OCI-LY3 (cell line): ENCODE results near the gene SLC16A4.
A peak's percentile ranks its signal among the peaks of the same experiment; 100 is the strongest.
"Not testable (repeated sequence)": the region's sequence is repeated elsewhere in the genome, so short reads cannot be mapped to it uniquely, and the experiment has no call there.

Experiments
- H2AFZ ChIP-seq: fragments of 200-600, 300-600 bp; shearing (Covaris generic); 2 replicates; pipeline ENCODE4 v1.6.0; 2014; ENCODE audit warnings: antibody characterized with exemption, low read depth, low read length
- H3K27ac ChIP-seq: fragments of 200-600, 300-600 bp; sonication (generic); 2 replicates; pipeline ENCODE4 v1.5.1; 2014; ENCODE audit warnings: mild to moderate bottlenecking, low read length, moderate library complexity, mixed read lengths
- H3K27me3 ChIP-seq: fragments of 200-600, 300-600 bp; sonication (generic); 2 replicates; pipeline ENCODE4 v1.6.1; 2014; ENCODE audit warnings: low read depth, low read length, mixed read lengths
- H3K36me3 ChIP-seq: fragments of 200-600, 300-600 bp; sonication (generic); replicated peaks from 2 replicates; pipeline ENCODE3; 2014; ENCODE audit warnings: low read depth, low read length, mixed read lengths
- H3K4me1 ChIP-seq: fragments of 300-600, 200-600 bp; sonication (generic); 2 replicates; pipeline ENCODE4 v1.6.1; 2014; ENCODE audit warnings: low read length, mixed read lengths
- H3K4me2 ChIP-seq: fragments of 200-600, 300-600 bp; sonication (generic); 2 replicates; pipeline ENCODE4 v1.6.1; 2014; ENCODE audit warnings: low read length, mixed read lengths
- H3K4me3 ChIP-seq: fragments of 300-600, 200-600 bp; sonication (generic); 2 replicates; pipeline ENCODE4 v1.5.1; 2014; ENCODE audit warnings: antibody characterized with exemption, mild to moderate bottlenecking, low read length, moderate library complexity
- H3K79me2 ChIP-seq: fragments of 300-600, 200-600 bp; shearing (Covaris generic); 2 replicates; pipeline ENCODE4 v1.6.1; 2014; ENCODE audit warnings: mild to moderate bottlenecking, low read length, mixed read lengths
- H3K9ac ChIP-seq: fragments of 300-600, 200-600 bp; shearing (Covaris generic); 2 replicates; pipeline ENCODE4 v1.6.0; 2014; ENCODE audit warnings: mild to moderate bottlenecking, low read length, moderate library complexity
- H3K9me3 ChIP-seq: fragments of 200-600, 300-600 bp; shearing (Covaris generic); 2 replicates; pipeline ENCODE4 v1.6.1; 2014; ENCODE audit warnings: low read length, mixed read lengths; ENCODE audit not compliant: insufficient read depth
- H4K20me1 ChIP-seq: fragments of 200-600, 300-600 bp; sonication (generic); 2 replicates; pipeline ENCODE4 v1.6.1; 2016; ENCODE audit warnings: low read length, mixed read lengths; ENCODE audit not compliant: insufficient read depth
- EZH2phosphoT487 ChIP-seq: fragments of 200-600 bp; shearing (Covaris generic); IDR thresholded peaks from 2 replicates; pipeline ENCODE4 v1.6.1; 2018; ENCODE audit warnings: antibody characterized with exemption, mixed run types, low read depth
- TF ChIP-seq, protein P1 (sequence below): fragments of 200-600, 300-600 bp; sonication (generic); IDR thresholded peaks from 2 replicates; pipeline ENCODE4 v1.5.1; 2014; ENCODE audit warnings: antibody characterized with exemption, low read length, low read depth

The SLC16A4 gene

GRCh38 chr1:110407260-110408210, 16.7 kb upstream of the SLC16A4 start, which contains the start of gene LAMTOR5:
Gene LAMTOR5, minus strand, starts transcription at chr1:110407694. Its CDS starts 74 bp downstream, at chr1:110407620.
- H2AFZ ChIP-seq: peak within 1 kb of the TSS; percentile 66; the same call in 1 of the 2 replicates
- peak within 1 kb of the TSS; percentile 83 for H3K9ac ChIP-seq
- H3K79me2 ChIP-seq: peaks cover 21% of the 10 kb centered on the region
- H3K27ac ChIP-seq: peak within 1 kb of the TSS; percentile 55
- peaks cover 9% of the 10 kb centered on the region for H3K36me3 ChIP-seq
- H3K4me1 ChIP-seq: peaks cover 8% of the 10 kb centered on the region
- H4K20me1 ChIP-seq: no peaks in the 10 kb centered on the region
- no peak for TF ChIP-seq EZH2phosphoT487
- TF ChIP-seq, protein P1, sequence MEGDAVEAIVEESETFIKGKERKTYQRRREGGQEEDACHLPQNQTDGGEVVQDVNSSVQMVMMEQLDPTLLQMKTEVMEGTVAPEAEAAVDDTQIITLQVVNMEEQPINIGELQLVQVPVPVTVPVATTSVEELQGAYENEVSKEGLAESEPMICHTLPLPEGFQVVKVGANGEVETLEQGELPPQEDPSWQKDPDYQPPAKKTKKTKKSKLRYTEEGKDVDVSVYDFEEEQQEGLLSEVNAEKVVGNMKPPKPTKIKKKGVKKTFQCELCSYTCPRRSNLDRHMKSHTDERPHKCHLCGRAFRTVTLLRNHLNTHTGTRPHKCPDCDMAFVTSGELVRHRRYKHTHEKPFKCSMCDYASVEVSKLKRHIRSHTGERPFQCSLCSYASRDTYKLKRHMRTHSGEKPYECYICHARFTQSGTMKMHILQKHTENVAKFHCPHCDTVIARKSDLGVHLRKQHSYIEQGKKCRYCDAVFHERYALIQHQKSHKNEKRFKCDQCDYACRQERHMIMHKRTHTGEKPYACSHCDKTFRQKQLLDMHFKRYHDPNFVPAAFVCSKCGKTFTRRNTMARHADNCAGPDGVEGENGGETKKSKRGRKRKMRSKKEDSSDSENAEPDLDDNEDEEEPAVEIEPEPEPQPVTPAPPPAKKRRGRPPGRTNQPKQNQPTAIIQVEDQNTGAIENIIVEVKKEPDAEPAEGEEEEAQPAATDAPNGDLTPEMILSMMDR: no peak
- peak within 1 kb of the TSS; percentile 94 for H3K4me2 ChIP-seq
- H3K9me3 ChIP-seq: no peaks in the 10 kb centered on the region
- H3K4me3 ChIP-seq: peak within 1 kb of the TSS; percentile 95
- no peaks in the 10 kb centered on the region for H3K27me3 ChIP-seq

DNA sequence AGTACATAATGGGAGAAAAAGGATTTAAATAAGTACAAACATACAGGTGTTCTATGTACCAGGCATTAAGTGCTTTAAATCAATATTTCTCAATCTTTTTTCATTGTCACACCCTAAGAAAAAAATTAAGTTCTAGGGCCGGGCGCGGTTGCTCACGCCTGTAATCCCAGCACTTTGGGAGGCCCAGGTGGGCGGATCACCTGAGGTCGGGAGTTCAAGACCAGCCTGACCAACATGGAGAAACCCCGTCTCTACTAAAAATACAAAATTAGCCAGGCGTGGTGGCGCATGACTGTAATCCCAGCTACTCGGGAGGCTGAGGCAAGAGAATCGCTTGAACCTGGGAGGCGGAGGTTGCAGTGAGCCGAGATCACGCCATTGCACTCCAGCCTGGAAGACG, 15.6 kb upstream of the SLC16A4 start:
- H3K4me1 ChIP-seq, H2AFZ ChIP-seq, H4K20me1 ChIP-seq, H3K9me3 ChIP-seq, H3K36me3 ChIP-seq, H3K27me3 ChIP-seq, H3K27ac ChIP-seq: not testable (repeated sequence)
- peaks cover 21% of the 10 kb centered on the region for H3K79me2 ChIP-seq
- H3K4me3 ChIP-seq: peak overlapping the region; percentile 95
- H3K9ac ChIP-seq: peak overlapping the region; percentile 83
- H3K4me2 ChIP-seq: peak overlapping the region; percentile 94

GRCh38 chr1:110404401-110404800, 13.6 kb upstream of the SLC16A4 start:
- Histone ChIP-seq H3K79me2 (peaks cover 21% of the 10 kb centered on the region), H2AFZ (no peak overlapping the region), H4K20me1 (no peaks in the 10 kb centered on the region), H3K9ac (no peak overlapping the region), H3K9me3 (no peaks in the 10 kb centered on the region), H3K4me3 (no peak overlapping the region), H3K36me3 (peaks cover 14% of the 10 kb centered on the region), H3K27me3 (no peaks in the 10 kb centered on the region), H3K4me2 (no peak overlapping the region), H3K27ac (no peak overlapping the region), H3K4me1 (peaks cover 8% of the 10 kb centered on the region; the same call in 1 of the 2 replicates)
- TF ChIP-seq EZH2phosphoT487: no peak
- TF ChIP-seq, protein P1: no peak

- H4K20me1 ChIP-seq: no peaks in the 10 kb centered on the region
- no peaks in the 10 kb centered on the region for H3K9me3 ChIP-seq
- H3K4me1 ChIP-seq: peaks cover 8% of the 10 kb centered on the region; the same call in 1 of the 2 replicates
- H3K27me3 ChIP-seq: no peaks in the 10 kb centered on the region
- H2AFZ ChIP-seq: no peak overlapping the region
- peaks cover 21% of the 10 kb centered on the region for H3K79me2 ChIP-seq
- no peak overlapping the region for H3K9ac ChIP-seq
- peaks cover 14% of the 10 kb centered on the region for H3K36me3 ChIP-seq
- no peak overlapping the region for H3K4me2 ChIP-seq
- no peak overlapping the region for H3K4me3 ChIP-seq
- no peak for TF ChIP-seq EZH2phosphoT487
- TF ChIP-seq, protein P1: no peak
- H3K27ac ChIP-seq: no peak overlapping the region
Observed at GRCh38 chr1:110403805-110404204, 13.0 kb upstream of the SLC16A4 start.

GRCh38 chr1:110396259-110396958, 5.6 kb upstream of the SLC16A4 start:
- H3K4me3 ChIP-seq, H3K36me3 ChIP-seq, H4K20me1 ChIP-seq, H3K4me1 ChIP-seq, H3K4me2 ChIP-seq, H3K79me2 ChIP-seq, H3K27me3 ChIP-seq, H3K27ac ChIP-seq, H3K9me3 ChIP-seq, H2AFZ ChIP-seq, H3K9ac ChIP-seq: not testable (repeated sequence)
